Liver (tissue), 9 donors: ENCODE data around the gene VGF. TPM values are rescaled to one million over a fixed set of nuclear protein-coding genes. Genes with fewer than 3 reads are reported as not detected.

ENCODE experiments used
- DNase-seq: peaks from one replicate; pipeline ENCODE4 v3.0.0-alpha.2; 2017; ENCODE audit warnings: low spot score
- H3K27ac ChIP-seq, 2 donors: one replicate each; pipeline ENCODE4 v1.7.0; 2013; ENCODE audit warnings: inconsistent platforms in 2 of 2, low read length in 2 of 2, control low read depth in 1 of 2, low read depth in 1 of 2, mild to moderate bottlenecking in 1 of 2
- H3K27me3 ChIP-seq, 4 donors: one replicate each; pipeline versions ENCODE4 v1.6.1 to v1.7.0; 2013; ENCODE audit warnings: low read length in 3 of 4, inconsistent platforms in 1 of 4, mild to moderate bottlenecking in 1 of 4, moderate library complexity in 1 of 4; ENCODE audit not compliant: control insufficient read depth in 4 of 4, insufficient read depth in 4 of 4
- H3K36me3 ChIP-seq, 4 donors: one replicate each; pipeline versions ENCODE4 v1.6.1 to v1.7.0; 2013; ENCODE audit warnings: low read length in 3 of 4, mild to moderate bottlenecking in 3 of 4, low read depth in 1 of 4, moderate library complexity in 1 of 4; ENCODE audit not compliant: control insufficient read depth in 4 of 4, insufficient read depth in 3 of 4
- H3K4me1 ChIP-seq, 4 donors: one replicate each; pipeline versions ENCODE4 v1.6.1 to v1.7.0; 2013; ENCODE audit warnings: low read length in 3 of 4, mild to moderate bottlenecking in 3 of 4, moderate library complexity in 1 of 4; ENCODE audit not compliant: control insufficient read depth in 4 of 4, insufficient read depth in 4 of 4
- H3K4me3 ChIP-seq, 3 donors: one replicate each; pipeline versions ENCODE4 v1.6.1 to v1.7.0; 2013; ENCODE audit warnings: low read length in 3 of 3, control low read depth in 1 of 3, low read depth in 1 of 3, mild to moderate bottlenecking in 1 of 3
- H3K9ac ChIP-seq, 2 donors: one replicate each; pipeline ENCODE4 v1.7.0; 2013; ENCODE audit warnings: low read length in 2 of 2, mild to moderate bottlenecking in 2 of 2, moderate library complexity in 2 of 2, control low read depth in 1 of 2, low read depth in 1 of 2
- H3K9me3 ChIP-seq, 4 donors: one replicate each; pipeline versions ENCODE4 v1.6.1 to v1.7.0; 2013; ENCODE audit warnings: low read length in 3 of 4; ENCODE audit not compliant: control insufficient read depth in 4 of 4
- EGR1 ChIP-seq, 2 donors: IDR thresholded peaks; 2 replicates each; pipeline ENCODE4 v1.6.1; 2016 to 2018; ENCODE audit warnings: antibody characterized with exemption in 2 of 2, low read depth in 2 of 2
- FOXA1 ChIP-seq: IDR thresholded peaks from 2 replicates; pipeline ENCODE4 v1.6.1; 2016; ENCODE audit warnings: antibody characterized with exemption
- FOXA2 ChIP-seq: IDR thresholded peaks from 2 replicates; pipeline ENCODE4 v1.6.1; 2016; ENCODE audit warnings: antibody characterized with exemption
- GABPA ChIP-seq, 2 donors: IDR thresholded peaks in 1 of 2; conservative IDR thresholded peaks in 1 of 2; 2 replicates each; pipeline ENCODE4 v1.6.1; 2016; ENCODE audit warnings: antibody characterized with exemption in 2 of 2, mild to moderate bottlenecking in 1 of 2, moderate library complexity in 1 of 2
- HNF4A ChIP-seq, 2 donors: conservative IDR thresholded peaks; 2 replicates each; pipeline ENCODE4 v1.6.1; 2016; ENCODE audit warnings: antibody characterized with exemption in 2 of 2, mild to moderate bottlenecking in 2 of 2
- JUND ChIP-seq, 2 donors: IDR thresholded peaks; 2 replicates each; pipeline ENCODE4 v1.6.1; 2016; ENCODE audit warnings: antibody characterized with exemption in 2 of 2
- NR2F2 ChIP-seq: IDR thresholded peaks from 2 replicates; pipeline ENCODE4 v1.6.1; 2016; ENCODE audit warnings: antibody characterized with exemption
- RAD21 ChIP-seq, 2 donors: IDR thresholded peaks; 2 replicates each; pipeline ENCODE4 v1.6.1; 2016; ENCODE audit warnings: antibody characterized with exemption in 2 of 2, mild to moderate bottlenecking in 2 of 2
- REST ChIP-seq: IDR thresholded peaks from 2 replicates; pipeline ENCODE4 v1.6.1; 2016; ENCODE audit warnings: antibody characterized with exemption, mild to moderate bottlenecking
- RXRA ChIP-seq, 2 donors: IDR thresholded peaks; 2 replicates each; pipeline ENCODE4 v1.6.1; 2017 to 2018; ENCODE audit warnings: antibody characterized with exemption in 2 of 2, mild to moderate bottlenecking in 1 of 2
- SP1 ChIP-seq: IDR thresholded peaks from 2 replicates; pipeline ENCODE4 v1.6.1; 2018; ENCODE audit warnings: antibody characterized with exemption, mild to moderate bottlenecking
- TAF1 ChIP-seq: conservative IDR thresholded peaks from 2 replicates; pipeline ENCODE4 v1.6.1; 2016; ENCODE audit warnings: antibody characterized with exemption, mild to moderate bottlenecking
- WGBS: extraction: QIAGEN DNeasy Blood & Tissue Kit; methylation state at CpG from one replicate; pipeline ENCODE4 v1.1.7; 2013; 5-methylcytosine and 5-hydroxymethylcytosine counted together
- polyA plus RNA-seq, 2 donors: library from polyadenylated mRNA; stranded (reverse) in 1 of 2; unstranded in 1 of 2; fragments of 200-250 nt in 1 of 2; fragments of >200 nt in 1 of 2; fragmentation: Nextera tagmentation in 1 of 2; extraction: Ambion mirVana in 1 of 2; gene quantifications; one replicate each; pipeline versions ENCODE4 v1.2.1 to v1.2.3, GENCODE V29; 2013 to 2015
- total RNA-seq, 2 donors: library from RNA; depleted of rRNA; stranded (reverse); fragments of >200 nt; gene quantifications; one replicate each; pipeline ENCODE4 v1.2.3, GENCODE V29; 2014
- TF ChIP-seq, protein P1 (sequence below): fragments of 150-350 bp; IDR thresholded peaks from 2 replicates; pipeline ENCODE4 v1.5.1; 2017; ENCODE audit warnings: improper control_type of control experiment, low read depth, low read length; ENCODE audit not compliant: missing input control
- TF ChIP-seq, protein P2 (sequence below): IDR thresholded peaks from 2 replicates; pipeline ENCODE4 v1.6.1; 2016; ENCODE audit warnings: antibody characterized with exemption
- donor health status: healthy.
- donor health status: healthy.
- donor health status: healthy.
- donor health status: healthy.
- donor health status: healthy.

VGF gene
- total and polyA plus RNA-seq, 4 donors = not detected

DNA sequence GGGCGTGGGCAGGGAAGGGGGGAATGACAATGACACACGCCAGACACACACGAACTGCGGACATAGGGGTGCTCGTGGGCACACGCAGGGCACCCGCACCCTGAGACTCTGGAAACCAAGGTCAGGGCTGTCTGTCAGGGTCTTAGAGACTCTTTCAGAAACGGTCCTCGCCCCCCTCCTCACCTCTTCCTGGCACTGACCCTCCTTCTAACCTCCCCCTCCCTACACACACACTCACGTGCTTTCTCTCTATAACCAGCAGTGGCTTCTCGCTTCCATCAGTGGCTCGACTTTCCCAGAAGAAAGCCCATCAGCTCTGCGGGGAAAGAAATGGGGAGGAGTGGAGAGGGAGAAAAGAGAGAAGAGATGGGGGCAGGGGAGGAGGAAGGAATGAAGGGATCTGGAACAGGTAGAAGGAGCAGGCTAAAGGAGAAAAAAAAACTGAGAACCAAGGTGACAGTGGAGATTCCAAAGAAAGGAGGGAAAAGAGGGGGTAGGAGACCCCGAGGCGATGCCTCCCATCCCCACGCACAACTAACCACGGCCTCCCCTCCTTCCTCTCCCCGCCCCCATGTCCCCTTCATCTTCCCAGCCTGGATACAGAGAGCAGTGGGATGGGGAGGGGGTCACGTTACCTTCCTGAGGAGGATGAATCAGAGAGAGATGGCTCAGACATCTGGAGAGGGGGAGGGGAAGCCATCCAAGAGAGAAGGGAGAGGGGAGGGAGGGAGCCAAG, 1.7 kb upstream of the VGF start:
- H3K4me1 ChIP-seq = peaks cover 5 to 36% (median 15%) of the 10 kb centered on the region in 4 donors
- DNase-seq = no peak
- no peak overlapping the region for H3K9ac ChIP-seq
- H3K27ac ChIP-seq = no peak overlapping the region
- 3% methylated on average over 19 of the region's 19 CpGs for WGBS
- peaks cover 8 to 12% (median 10%) of the 10 kb centered on the region in 4 donors for H3K27me3 ChIP-seq
- no peaks in the 10 kb centered on the region for H3K36me3 ChIP-seq
- H3K4me3 ChIP-seq = no peak overlapping the region
- TF ChIP-seq SP1 (no peak), NR2F2 (no peak)
- TF ChIP-seq, protein P1, sequence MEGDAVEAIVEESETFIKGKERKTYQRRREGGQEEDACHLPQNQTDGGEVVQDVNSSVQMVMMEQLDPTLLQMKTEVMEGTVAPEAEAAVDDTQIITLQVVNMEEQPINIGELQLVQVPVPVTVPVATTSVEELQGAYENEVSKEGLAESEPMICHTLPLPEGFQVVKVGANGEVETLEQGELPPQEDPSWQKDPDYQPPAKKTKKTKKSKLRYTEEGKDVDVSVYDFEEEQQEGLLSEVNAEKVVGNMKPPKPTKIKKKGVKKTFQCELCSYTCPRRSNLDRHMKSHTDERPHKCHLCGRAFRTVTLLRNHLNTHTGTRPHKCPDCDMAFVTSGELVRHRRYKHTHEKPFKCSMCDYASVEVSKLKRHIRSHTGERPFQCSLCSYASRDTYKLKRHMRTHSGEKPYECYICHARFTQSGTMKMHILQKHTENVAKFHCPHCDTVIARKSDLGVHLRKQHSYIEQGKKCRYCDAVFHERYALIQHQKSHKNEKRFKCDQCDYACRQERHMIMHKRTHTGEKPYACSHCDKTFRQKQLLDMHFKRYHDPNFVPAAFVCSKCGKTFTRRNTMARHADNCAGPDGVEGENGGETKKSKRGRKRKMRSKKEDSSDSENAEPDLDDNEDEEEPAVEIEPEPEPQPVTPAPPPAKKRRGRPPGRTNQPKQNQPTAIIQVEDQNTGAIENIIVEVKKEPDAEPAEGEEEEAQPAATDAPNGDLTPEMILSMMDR = no peak
- H3K9me3 ChIP-seq = no peaks in the 10 kb centered on the region

DNA sequence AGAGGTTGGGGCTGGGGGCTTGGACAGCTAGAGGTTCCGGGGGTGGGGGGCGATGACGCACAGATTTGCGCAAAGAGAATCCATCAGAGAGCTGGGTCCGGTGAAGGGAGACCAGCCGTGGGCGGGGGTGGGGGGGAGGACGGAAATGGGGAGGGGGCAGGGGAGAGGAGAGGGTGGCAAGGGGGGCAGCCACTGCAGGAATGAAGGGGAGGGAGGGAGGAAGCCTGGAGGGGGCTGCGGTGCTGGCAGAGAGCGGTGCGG, 1.2 kb upstream of the VGF start:
- DNase-seq = no peak
- no peak overlapping the region for H3K4me3 ChIP-seq
- H3K4me1 ChIP-seq = peaks cover 4 to 34% (median 14%) of the 10 kb centered on the region in 4 donors
- H3K9ac ChIP-seq = no peak overlapping the region
- no peaks in the 10 kb centered on the region for H3K9me3 ChIP-seq
- no peaks in the 10 kb centered on the region for H3K36me3 ChIP-seq
- TF ChIP-seq SP1 (no peak), RAD21 (IDR thresholded peaks at IDR 0.05) (no peak), REST (no peak), NR2F2 (no peak), TAF1 (no peak), HNF4A (conservative IDR thresholded peaks at IDR 0.05) (no peak), RXRA (IDR thresholded peaks at IDR 0.05) (no peak), EGR1 (IDR thresholded peaks at IDR 0.05; ENCODE audit: low read depth in 2 of 2) (no peak), JUND (IDR thresholded peaks at IDR 0.05) (no peak), FOXA2 (no peak)
- H3K27me3 ChIP-seq = peaks cover 7 to 11% (median 9%) of the 10 kb centered on the region in 4 donors
- H3K27ac ChIP-seq = no peak overlapping the region
- WGBS = 3% methylated on average over 11 of the region's 11 CpGs

- Histone ChIP-seq H3K4me1 (peaks cover 4 to 34% (median 14%) of the 10 kb centered on the region in 4 donors), H3K9ac (no peak overlapping the region), H3K27ac (no peak overlapping the region), H3K36me3 (no peaks in the 10 kb centered on the region), H3K4me3 (no peak overlapping the region), H3K27me3 (peaks cover 7 to 9% (median 8%) of the 10 kb centered on the region in 4 donors), H3K9me3 (no peaks in the 10 kb centered on the region)
- no peak for TF ChIP-seq GABPA (IDR thresholded peaks at IDR 0.05 in 1 of 2, conservative IDR thresholded peaks at IDR 0.05 in 1 of 2)
- TF ChIP-seq RAD21 (IDR thresholded peaks at IDR 0.05) = no peak
- TF ChIP-seq FOXA2 = no peak
- TF ChIP-seq, protein P2, sequence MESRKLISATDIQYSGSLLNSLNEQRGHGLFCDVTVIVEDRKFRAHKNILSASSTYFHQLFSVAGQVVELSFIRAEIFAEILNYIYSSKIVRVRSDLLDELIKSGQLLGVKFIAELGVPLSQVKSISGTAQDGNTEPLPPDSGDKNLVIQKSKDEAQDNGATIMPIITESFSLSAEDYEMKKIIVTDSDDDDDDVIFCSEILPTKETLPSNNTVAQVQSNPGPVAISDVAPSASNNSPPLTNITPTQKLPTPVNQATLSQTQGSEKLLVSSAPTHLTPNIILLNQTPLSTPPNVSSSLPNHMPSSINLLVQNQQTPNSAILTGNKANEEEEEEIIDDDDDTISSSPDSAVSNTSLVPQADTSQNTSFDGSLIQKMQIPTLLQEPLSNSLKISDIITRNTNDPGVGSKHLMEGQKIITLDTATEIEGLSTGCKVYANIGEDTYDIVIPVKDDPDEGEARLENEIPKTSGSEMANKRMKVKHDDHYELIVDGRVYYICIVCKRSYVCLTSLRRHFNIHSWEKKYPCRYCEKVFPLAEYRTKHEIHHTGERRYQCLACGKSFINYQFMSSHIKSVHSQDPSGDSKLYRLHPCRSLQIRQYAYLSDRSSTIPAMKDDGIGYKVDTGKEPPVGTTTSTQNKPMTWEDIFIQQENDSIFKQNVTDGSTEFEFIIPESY = no peak
- TF ChIP-seq TAF1 = no peak
- no peak for TF ChIP-seq NR2F2
- TF ChIP-seq FOXA1 = no peak
- TF ChIP-seq SP1 = no peak
- no peak for TF ChIP-seq REST
- no peak for DNase-seq
- WGBS = 3% methylated on average over 38 of the region's 38 CpGs
These were observed 734 bp upstream of the VGF start for GRCh38 chr7:101165958-101166647.
